HG02798 (cell line): Measurements from ENCODE around the gene FOXI1.

ENCODE experiments used
- ATAC-seq: cut with Tn5 transposase; IDR thresholded peaks from one replicate; pipeline ENCODE4 v1.9.1; 2021; ENCODE audit warnings: mild to moderate bottlenecking; ENCODE audit not compliant: unreplicated experiment, poor library complexity

The FOXI1 gene

DNA sequence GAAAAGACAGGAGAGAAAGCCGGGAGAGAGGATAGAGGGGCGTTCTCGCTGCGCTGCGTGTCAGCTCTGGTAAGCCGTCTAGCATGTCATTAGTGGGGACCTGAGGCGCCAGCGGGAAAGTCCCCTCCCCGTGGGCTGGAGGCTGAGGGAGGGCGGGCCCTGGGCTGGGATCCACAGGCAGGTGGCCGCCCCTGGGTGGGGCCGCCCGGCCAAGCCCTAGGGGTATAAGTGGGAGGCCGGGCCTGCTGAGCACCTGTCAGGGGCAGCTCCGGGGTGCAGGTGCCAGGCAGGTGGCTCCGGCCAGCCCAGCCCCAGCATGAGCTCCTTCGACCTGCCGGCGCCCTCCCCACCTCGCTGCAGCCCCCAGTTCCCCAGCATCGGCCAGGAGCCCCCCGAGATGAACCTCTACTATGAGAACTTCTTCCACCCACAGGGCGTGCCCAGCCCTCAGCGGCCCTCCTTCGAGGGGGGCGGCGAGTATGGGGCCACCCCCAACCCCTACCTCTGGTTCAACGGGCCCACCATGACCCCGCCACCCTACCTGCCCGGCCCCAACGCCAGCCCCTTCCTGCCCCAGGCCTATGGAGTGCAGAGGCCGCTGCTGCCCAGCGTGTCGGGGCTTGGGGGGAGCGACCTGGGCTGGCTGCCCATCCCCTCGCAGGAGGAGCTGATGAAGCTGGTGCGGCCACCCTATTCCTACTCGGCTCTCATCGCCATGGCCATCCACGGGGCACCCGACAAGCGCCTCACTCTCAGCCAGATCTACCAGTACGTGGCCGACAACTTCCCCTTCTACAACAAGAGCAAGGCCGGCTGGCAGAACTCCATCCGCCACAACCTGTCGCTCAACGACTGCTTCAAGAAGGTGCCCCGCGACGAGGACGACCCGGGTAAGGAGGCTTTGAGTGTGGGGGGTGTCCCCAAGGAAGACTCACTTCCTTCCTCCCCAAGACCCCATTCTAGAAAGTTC lies at the start of gene FOXI1:
FOXI1 (plus strand) TSS at position 256 of the 970 bp plus-strand sequence; CDS start at position 317, 61 bp downstream.
- no peak for ATAC-seq

- no peak for ATAC-seq
Observed at GRCh38 chr5:170056561-170057267, 49.0 kb upstream of the FOXI1 start.

GRCh38 chr5:170057311-170057710 lies 48.4 kb upstream of the FOXI1 start:
- ATAC-seq, result no peak

GRCh38 chr5:170059221-170059620 lies 46.5 kb upstream of the FOXI1 start:
- no peak for ATAC-seq

- no peak for ATAC-seq
Observed at GRCh38 chr5:170067152-170067551, 38.5 kb upstream of the FOXI1 start.

DNA sequence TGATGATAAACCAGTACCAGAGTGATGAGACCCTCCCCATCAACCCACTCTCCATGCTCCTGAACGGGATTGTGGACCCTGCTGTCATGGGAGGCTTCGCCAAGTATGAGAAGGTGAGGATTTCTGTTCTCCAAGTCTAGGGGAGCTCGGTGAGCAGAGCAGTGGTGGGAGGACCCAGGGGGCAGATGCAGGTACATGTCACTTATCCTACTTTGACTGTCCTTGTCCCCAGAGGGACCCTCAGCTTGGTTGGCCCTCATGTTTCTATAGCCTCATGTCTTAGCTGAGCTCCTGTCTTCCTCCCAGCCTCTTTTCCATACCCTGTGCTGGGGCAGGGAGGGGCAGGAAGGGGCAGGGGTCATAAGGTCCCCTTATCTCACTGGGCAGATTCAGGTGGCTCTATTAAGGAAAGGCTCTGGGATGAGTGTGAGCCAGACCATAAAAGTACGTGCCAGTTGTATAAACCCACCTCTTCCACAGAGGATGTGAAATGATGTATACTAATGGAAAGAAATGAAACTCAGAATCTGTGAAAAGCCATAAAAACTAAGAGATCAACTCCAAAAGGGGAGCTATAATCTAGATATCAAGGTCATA lies 38.0 kb upstream of the FOXI1 start:
- ATAC-seq, result no peak

DNA sequence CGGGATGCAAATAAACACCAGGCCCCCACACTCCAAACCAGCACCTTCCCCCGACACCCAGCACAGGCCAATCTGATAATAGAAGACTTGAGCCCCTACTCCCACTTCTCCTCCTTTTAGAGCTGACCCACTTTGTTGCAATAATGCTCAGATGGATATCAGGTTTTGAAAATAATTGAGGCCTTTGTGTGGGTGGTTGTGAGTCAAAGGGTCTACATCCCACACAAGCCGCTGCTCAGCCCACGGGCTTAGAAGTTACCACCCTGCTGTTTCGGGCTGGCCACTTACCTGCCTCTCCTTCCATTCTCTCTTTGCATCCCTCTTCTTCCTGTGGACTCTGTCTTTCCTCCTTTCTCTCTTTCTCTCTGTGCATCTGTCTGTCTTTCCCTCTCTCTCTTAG lies 36.2 kb upstream of the FOXI1 start:
- ATAC-seq, result no peak

GRCh38 chr5:170070556-170071412 lies 34.9 kb upstream of the FOXI1 start:
- ATAC-seq, result no peak

- no peak for ATAC-seq
Observed at GRCh38 chr5:170071748-170072147, 33.9 kb upstream of the FOXI1 start.

DNA sequence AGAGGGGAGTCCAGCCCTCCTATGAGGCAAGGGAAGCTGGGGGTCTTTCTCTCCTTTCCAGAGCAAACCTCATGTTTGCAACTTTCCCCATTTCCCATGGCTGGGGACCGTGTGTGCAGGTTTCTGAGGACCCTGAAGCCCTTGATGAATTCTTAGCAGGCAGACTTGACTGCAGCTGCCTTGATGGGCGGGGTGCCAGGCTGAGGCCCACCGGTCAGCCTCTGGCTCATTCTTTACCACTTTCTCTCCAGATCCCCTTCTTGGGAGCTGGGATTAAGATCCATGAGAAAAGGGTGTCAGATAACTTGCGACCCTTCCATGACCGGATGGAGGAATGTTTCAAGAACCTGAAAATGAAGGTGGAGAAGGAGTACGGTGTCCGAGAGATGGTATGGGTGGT lies 30.0 kb upstream of the FOXI1 start:
- ATAC-seq, result no peak

DNA sequence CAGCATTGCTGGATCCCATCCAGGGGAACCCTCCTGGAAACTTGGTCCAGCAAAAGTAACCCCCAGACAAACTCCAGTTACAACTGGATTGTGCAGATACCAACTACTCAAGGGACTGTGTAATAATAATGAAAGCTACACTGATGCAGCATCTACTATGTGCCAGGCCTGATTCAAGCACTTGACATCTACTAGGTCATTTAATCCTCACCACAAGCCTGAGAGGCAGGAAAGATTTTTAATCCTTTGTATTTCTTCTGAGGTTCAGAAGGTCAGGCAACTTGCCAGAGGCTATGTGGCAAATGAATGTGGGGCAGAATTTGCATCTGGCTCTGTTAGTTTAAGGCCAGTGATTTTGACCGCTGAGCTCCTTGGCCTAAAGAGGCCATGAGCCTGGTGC lies 29.5 kb upstream of the FOXI1 start:
- ATAC-seq, result no peak

DNA sequence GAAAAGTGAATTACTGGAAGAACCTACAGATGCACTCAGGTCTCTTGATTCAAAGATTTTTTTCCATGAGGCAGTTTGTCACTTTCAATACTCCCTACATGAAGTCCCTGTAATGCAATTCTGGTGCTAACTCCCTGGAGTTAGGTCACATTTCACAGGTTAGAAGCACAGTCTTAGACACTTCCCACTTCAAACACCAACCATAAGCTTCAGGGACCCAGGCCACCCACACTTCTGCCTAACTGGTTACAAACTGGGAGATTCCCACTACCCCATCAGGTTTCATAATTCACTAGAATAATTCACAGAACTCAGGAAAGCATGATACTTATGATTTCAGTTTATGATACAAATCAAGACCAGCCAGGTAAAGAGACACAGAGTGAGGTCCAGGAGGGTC lies 29.0 kb upstream of the FOXI1 start:
- ATAC-seq, result no peak

GRCh38 chr5:170077526-170077925 lies 28.2 kb upstream of the FOXI1 start:
- ATAC-seq, result no peak

DNA sequence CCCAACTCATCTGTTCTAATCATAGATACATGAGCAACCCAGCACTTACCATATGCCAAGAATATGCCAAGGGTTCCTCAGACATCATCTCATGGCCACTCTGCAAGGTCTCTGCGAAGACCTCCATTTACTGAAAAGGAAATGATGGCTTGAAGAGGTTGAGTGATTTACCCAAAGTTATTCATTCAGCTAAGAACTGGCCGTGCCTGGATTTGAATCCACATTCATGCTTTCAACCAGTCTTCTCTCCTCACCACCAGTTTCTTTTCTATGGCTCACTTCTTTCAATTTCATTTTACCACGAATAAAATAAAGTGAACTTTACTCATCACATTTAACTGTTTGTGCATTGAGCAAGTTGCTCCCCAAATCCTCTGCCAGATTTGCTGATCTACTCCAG lies 27.2 kb upstream of the FOXI1 start:
- ATAC-seq, result no peak

GRCh38 chr5:170078931-170079330 lies 26.8 kb upstream of the FOXI1 start:
- no peak for ATAC-seq

GRCh38 chr5:170080217-170080616 lies 25.5 kb upstream of the FOXI1 start:
- ATAC-seq, result no peak

DNA sequence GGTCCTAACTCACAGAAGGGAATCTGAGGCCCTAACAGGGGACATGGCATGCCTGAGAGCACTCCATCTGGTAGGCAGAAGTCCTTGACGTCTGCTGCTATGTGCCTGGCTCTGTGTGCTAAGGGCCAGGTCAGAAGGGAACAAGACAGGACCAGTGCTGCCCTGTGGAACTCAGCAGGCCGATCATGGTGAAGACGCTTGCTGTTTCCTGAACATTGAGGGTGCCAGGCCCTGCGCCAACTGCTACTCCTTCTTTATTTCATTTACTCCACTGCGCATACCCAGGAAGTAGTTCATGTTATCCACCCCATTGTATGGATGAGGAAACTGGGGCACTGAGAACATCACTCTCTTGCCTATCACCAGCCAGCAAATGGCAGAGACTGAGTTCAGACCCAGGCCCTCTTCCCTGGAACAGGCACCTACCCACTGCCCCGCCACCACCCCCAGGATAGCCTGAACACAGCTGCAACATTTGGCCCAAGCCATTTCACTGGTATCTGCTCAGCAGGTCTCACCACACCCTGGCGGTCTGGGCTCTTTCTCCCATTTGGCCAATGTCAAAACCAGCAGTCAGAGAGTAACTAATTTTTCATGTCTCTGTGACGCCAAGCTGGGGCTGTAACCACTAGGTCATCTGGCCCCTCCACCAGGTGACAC lies 24.8 kb upstream of the FOXI1 start:
- no peak for ATAC-seq

GRCh38 chr5:170081616-170082015 lies 24.1 kb upstream of the FOXI1 start:
- no peak for ATAC-seq

DNA sequence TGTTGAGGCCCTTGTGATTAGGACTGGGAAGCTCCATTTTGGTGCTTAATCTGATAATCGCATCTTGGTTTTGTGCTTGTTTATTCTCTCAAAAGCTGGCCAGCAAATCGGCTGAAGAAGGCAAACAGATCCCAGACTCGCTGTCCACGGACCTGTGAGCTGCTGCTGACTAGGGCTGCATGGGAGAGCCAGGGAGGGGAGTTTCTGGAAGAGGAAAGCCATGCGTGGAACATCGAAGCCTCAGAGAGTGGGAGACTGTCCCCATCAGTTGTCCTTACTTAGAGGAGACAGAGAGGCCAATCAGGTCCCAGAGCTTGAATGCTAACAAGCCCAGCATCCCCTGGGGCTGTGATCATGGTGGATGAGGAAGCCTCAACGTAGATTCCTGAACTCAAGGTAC lies 23.0 kb upstream of the FOXI1 start:
- ATAC-seq, result no peak
